ENCODE data around the gene FOXE3. TPM values are rescaled to one million over a fixed set of nuclear protein-coding genes. Genes with fewer than 3 reads are reported as not detected.

Gene FOXE3
- total RNA-seq, 1 experiment from 2014 or later, result not detected

DNA sequence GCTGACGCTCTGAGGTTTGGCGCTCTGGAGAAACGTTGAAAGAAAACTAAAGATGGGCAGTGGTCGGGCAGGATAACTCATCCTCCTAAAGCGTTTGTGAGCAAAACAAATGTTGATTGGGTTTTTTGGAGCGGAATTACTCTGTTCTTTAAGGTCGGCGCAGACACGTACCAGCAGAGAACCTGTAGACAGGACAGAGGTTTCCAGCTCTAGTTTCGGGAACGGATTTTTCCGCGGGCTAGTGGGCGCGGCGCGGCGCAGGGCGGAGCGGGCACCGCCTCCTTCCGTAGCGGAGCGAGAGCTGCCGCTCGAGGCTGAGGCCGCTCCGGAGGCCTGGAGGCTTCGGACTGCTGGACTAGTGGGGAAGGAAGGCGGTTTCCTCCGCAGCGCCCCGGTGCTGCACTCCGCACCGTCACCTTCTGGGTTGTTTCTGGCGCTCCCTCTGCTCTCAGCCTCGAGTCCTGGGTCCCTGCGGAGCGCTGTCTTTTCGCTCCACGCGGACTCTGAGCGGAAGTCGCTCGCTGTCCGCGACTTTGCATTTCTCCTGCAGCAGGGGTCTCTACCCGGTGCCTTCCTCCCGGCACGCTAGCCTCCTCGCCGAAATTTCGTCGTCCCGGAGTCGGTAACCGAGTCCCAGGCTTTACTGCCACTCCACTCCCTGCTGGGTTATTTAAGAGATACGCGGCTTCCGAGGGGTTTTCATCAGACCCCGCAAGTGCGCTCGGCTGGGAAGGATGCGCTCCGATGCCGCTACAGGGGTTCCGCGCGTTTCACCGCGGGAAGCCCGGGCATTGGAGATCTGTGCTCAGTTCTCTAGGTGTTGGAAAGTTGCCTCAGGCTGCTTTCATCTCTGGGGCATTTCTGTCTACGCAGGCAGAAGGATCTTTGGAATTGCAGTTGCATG is 28.7 kb downstream of the FOXE3 start:
- no peak overlapping the region for H3K27ac Mint-ChIP-seq

DNA sequence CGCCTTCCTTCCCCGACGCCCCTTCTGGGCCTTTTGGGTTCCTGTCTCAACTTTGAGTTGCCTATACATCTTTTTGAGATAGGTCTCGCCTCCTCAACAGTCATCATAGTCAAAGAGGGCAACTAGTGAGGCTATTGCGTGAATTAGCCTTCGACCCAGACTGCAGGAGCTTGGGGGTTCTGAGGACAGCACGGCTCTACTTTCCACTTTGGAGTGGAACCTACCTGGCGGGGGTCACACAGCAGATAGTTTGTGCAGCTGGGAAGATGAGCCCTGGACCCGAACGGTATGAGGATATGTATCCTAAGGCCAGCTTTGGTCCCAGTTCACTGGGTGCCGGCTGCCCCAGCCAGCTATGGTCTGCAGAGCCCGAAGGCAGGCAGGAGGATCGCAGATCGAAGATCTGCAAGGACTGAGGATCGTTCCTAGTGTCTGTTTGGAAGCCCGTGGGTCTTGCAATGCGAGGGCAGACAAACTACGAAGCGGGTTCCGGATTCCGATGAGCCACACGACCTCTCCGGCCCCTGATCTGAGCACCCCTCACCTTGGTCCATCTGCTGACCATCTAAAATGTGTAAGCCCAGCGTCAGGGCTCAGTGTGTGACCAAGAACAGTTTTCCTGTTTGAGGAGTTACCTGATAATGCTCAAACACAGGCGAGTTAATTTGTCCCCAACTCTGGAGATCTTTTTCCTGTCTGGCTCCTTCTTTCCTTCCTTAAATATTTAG is 29.9 kb downstream of the FOXE3 start:
- Mint-ChIP-seq H3K9me3 (no peaks in the 10 kb centered on the region), H3K36me3 (no peaks in the 10 kb centered on the region), H3K27me3 (ENCODE audit: low read depth) (no peaks in the 10 kb centered on the region), H3K4me3 (peak overlapping the region; percentile 63), H3K4me1 (peaks cover 41% of the 10 kb centered on the region), H3K27ac (no peak overlapping the region)
- no peak for ATAC-seq
- ChIA-PET CTCF (interaction anchor here (0.6 to 1.8 kb wide), 9 partner anchors 8 to 682 kb away, joined by 3 to 19 read pairs (median 3); partner anchors contain the start of gene FOXD2), POLR2A (interaction anchor here (0.6 kb wide), 1 partner anchor 862 kb away, joined by 5 read pairs; no protein-coding TSS in a partner anchor)
- no peak for DNase-seq (ENCODE audit: low spot score)
- TF ChIP-seq, protein P1, sequence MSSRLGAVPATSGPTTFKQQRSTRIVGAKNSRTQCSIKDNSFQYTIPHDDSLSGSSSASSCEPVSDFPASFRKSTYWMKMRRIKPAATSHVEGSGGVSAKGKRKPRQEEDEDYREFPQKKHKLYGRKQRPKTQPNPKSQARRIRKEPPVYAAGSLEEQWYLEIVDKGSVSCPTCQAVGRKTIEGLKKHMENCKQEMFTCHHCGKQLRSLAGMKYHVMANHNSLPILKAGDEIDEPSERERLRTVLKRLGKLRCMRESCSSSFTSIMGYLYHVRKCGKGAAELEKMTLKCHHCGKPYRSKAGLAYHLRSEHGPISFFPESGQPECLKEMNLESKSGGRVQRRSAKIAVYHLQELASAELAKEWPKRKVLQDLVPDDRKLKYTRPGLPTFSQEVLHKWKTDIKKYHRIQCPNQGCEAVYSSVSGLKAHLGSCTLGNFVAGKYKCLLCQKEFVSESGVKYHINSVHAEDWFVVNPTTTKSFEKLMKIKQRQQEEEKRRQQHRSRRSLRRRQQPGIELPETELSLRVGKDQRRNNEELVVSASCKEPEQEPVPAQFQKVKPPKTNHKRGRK (CRISPR knock-in tag; IDR thresholded peaks at IDR 0.05; ENCODE audit: borderline replicate concordance), result no peak
- TF ChIP-seq MYBL2 (CRISPR knock-in tag; IDR thresholded peaks at IDR 0.05) (no peak), OVOL2 (CRISPR knock-in tag; IDR thresholded peaks at IDR 0.05; ENCODE audit: borderline replicate concordance) (no peak), NR3C1 (CRISPR knock-in tag; conservative IDR thresholded peaks at IDR 0.05; ENCODE audit: low read depth) (no peak), KAT7 (CRISPR knock-in tag; IDR thresholded peaks at IDR 0.05; ENCODE audit: borderline replicate concordance) (no peak), SOX15 (CRISPR knock-in tag; IDR thresholded peaks at IDR 0.05) (no peak), NR1H2 (CRISPR knock-in tag; IDR thresholded peaks at IDR 0.05) (no peak), SP1 (CRISPR knock-in tag; conservative IDR thresholded peaks at IDR 0.05) (no peak)
- TF ChIP-seq, protein P2, sequence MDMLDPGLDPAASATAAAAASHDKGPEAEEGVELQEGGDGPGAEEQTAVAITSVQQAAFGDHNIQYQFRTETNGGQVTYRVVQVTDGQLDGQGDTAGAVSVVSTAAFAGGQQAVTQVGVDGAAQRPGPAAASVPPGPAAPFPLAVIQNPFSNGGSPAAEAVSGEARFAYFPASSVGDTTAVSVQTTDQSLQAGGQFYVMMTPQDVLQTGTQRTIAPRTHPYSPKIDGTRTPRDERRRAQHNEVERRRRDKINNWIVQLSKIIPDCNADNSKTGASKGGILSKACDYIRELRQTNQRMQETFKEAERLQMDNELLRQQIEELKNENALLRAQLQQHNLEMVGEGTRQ (CRISPR knock-in tag; IDR thresholded peaks at IDR 0.05), result no peak
- TF ChIP-seq, protein P3, sequence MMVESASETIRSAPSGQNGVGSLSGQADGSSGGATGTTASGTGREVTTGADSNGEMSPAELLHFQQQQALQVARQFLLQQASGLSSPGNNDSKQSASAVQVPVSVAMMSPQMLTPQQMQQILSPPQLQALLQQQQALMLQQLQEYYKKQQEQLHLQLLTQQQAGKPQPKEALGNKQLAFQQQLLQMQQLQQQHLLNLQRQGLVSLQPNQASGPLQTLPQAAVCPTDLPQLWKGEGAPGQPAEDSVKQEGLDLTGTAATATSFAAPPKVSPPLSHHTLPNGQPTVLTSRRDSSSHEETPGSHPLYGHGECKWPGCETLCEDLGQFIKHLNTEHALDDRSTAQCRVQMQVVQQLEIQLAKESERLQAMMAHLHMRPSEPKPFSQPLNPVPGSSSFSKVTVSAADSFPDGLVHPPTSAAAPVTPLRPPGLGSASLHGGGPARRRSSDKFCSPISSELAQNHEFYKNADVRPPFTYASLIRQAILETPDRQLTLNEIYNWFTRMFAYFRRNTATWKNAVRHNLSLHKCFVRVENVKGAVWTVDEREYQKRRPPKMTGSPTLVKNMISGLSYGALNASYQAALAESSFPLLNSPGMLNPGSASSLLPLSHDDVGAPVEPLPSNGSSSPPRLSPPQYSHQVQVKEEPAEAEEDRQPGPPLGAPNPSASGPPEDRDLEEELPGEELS (CRISPR knock-in tag; IDR thresholded peaks at IDR 0.05), result no peak
- TF ChIP-seq, protein P4, sequence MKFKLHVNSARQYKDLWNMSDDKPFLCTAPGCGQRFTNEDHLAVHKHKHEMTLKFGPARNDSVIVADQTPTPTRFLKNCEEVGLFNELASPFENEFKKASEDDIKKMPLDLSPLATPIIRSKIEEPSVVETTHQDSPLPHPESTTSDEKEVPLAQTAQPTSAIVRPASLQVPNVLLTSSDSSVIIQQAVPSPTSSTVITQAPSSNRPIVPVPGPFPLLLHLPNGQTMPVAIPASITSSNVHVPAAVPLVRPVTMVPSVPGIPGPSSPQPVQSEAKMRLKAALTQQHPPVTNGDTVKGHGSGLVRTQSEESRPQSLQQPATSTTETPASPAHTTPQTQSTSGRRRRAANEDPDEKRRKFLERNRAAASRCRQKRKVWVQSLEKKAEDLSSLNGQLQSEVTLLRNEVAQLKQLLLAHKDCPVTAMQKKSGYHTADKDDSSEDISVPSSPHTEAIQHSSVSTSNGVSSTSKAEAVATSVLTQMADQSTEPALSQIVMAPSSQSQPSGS (CRISPR knock-in tag; IDR thresholded peaks at IDR 0.05; ENCODE audit: borderline replicate concordance, low read depth), result no peak
- TF ChIP-seq, protein P5, sequence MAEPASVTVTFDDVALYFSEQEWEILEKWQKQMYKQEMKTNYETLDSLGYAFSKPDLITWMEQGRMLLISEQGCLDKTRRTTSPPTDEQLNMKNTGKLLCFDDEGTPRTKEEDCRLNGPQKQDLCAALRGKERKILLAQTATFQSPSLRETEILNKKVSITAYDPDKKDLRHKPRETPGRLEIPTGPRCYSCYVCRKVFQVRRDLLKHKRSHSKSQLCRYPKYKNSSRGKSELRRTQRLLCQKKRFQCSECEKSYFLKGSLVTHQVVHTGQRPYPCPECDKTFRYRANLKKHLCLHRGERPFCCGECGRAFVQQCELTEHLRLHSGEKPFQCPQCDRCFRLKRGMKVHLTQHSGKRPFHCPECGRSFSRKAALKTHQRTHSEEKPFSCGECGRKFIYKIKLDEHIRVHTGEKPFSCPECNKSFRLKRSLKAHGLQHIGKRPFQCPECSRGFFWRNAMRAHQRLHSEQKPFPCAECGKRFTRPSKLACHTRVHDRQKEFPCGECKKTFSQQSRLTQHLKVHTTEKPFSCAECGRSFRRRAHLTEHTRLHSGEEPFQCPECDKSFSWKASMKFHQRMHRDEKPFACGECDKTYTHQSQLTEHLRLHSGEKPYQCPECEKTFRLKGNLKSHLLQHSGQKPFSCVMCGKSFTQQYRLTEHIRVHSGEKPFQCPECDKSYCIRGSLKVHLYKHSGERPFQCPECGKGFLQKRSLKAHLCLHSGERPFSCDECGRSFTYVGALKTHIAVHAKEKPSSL (CRISPR knock-in tag; conservative IDR thresholded peaks at IDR 0.05), result no peak
- TF ChIP-seq, protein P6, sequence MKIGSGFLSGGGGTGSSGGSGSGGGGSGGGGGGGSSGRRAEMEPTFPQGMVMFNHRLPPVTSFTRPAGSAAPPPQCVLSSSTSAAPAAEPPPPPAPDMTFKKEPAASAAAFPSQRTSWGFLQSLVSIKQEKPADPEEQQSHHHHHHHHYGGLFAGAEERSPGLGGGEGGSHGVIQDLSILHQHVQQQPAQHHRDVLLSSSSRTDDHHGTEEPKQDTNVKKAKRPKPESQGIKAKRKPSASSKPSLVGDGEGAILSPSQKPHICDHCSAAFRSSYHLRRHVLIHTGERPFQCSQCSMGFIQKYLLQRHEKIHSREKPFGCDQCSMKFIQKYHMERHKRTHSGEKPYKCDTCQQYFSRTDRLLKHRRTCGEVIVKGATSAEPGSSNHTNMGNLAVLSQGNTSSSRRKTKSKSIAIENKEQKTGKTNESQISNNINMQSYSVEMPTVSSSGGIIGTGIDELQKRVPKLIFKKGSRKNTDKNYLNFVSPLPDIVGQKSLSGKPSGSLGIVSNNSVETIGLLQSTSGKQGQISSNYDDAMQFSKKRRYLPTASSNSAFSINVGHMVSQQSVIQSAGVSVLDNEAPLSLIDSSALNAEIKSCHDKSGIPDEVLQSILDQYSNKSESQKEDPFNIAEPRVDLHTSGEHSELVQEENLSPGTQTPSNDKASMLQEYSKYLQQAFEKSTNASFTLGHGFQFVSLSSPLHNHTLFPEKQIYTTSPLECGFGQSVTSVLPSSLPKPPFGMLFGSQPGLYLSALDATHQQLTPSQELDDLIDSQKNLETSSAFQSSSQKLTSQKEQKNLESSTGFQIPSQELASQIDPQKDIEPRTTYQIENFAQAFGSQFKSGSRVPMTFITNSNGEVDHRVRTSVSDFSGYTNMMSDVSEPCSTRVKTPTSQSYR (CRISPR knock-in tag; IDR thresholded peaks at IDR 0.05), result no peak

More for the DNA sequence above, 28.7 kb downstream of the FOXE3 start:
- ATAC-seq, result peak; percentile 29
- ChIA-PET CTCF (interaction anchor here (0.6 to 1.5 kb wide), 4 partner anchors 9 to 281 kb away, joined by 3 to 8 read pairs (median 4); no protein-coding TSS in a partner anchor), POLR2A (no interaction called here)
- Mint-ChIP-seq H3K4me1 (peaks cover 41% of the 10 kb centered on the region), H3K27me3 (ENCODE audit: low read depth) (no peaks in the 10 kb centered on the region), H3K36me3 (no peaks in the 10 kb centered on the region), H3K4me3 (peak overlapping the region; percentile 63), H3K9me3 (no peaks in the 10 kb centered on the region)
- no peak for TF ChIP-seq ZNF317 (CRISPR knock-in tag; IDR thresholded peaks at IDR 0.05; ENCODE audit: borderline replicate concordance, low read depth)
- TF ChIP-seq, protein P7, sequence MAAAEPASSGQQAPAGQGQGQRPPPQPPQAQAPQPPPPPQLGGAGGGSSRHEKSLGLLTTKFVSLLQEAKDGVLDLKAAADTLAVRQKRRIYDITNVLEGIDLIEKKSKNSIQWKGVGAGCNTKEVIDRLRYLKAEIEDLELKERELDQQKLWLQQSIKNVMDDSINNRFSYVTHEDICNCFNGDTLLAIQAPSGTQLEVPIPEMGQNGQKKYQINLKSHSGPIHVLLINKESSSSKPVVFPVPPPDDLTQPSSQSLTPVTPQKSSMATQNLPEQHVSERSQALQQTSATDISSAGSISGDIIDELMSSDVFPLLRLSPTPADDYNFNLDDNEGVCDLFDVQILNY (CRISPR knock-in tag; IDR thresholded peaks at IDR 0.05), result no peak
- TF ChIP-seq ZNF423 (CRISPR knock-in tag; IDR thresholded peaks at IDR 0.05), result 0 out of 2 replicates have a peak, but pooled peaks have one; percentile 17
- TF ChIP-seq, protein P8, sequence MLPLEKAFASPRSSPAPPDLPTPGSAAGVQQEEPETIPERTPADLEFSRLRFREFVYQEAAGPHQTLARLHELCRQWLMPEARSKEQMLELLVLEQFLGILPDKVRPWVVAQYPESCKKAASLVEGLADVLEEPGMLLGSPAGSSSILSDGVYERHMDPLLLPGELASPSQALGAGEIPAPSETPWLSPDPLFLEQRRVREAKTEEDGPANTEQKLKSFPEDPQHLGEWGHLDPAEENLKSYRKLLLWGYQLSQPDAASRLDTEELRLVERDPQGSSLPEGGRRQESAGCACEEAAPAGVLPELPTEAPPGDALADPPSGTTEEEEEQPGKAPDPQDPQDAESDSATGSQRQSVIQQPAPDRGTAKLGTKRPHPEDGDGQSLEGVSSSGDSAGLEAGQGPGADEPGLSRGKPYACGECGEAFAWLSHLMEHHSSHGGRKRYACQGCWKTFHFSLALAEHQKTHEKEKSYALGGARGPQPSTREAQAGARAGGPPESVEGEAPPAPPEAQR (CRISPR knock-in tag; IDR thresholded peaks at IDR 0.05), result no peak
- TF ChIP-seq NR2C2 (CRISPR knock-in tag; IDR thresholded peaks at IDR 0.05), result no peak
- DNase-seq (ENCODE audit: low spot score), result peak; percentile 55
